AG04449 (cell line): Measurements from ENCODE around the gene PARP1.

Experiments
- CTCF ChIA-PET: fragments of 350-600 bp; formaldehyde crosslinking; extraction: SDS; loops from one replicate; lab custom pipeline; 2021; ENCODE audit warnings: antibody characterized with exemption; lab: Yijun Ruan, JAX
- POLR2A ChIA-PET: fragments of 400-600, 350-600 bp; formaldehyde crosslinking; extraction: SDS; loops from one replicate; lab custom pipeline; 2020; ENCODE audit warnings: antibody characterized with exemption, inconsistent platforms; lab: Yijun Ruan, JAX
- DNase-seq: peaks from one replicate; pipeline ENCODE4 v3.0.0-alpha.2; 2010; ENCODE audit warnings: low read depth, low spot score
- H3K4me3 ChIP-seq: 2 replicates; pipeline ENCODE4 v1.5.1; 2011; ENCODE audit warnings: low read depth, mild to moderate bottlenecking, control low read depth, low read length
- TF ChIP-seq, protein P1 (sequence below): IDR thresholded peaks from one replicate; pipeline ENCODE4 v1.5.1; 2011; ENCODE audit warnings: mild to moderate bottlenecking, moderate library complexity, low read length, control low read depth, inconsistent platforms; ENCODE audit not compliant: insufficient read depth; ENCODE audit errors: missing control alignments

Gene PARP1

DNA sequence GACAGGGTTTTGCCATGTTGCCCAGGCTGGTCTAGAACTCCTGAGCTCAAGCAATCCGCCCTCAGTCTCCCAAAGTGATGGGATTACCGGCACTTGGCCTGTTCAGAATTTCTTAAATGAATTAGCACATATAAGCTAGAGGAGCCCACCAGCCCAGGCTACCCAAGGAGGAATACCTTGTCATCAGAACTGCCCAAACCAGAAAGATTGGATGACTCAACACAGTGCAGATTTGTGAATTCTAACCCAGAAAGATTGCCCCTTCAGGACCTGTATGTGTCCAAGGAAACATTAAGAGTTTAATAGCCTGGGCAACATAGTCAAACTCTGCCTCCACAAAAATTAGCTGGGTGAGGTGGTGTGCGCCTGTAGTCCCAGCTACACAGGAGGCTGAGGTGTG, 84.9 kb downstream of the PARP1 start:
- TF ChIP-seq, protein P1, sequence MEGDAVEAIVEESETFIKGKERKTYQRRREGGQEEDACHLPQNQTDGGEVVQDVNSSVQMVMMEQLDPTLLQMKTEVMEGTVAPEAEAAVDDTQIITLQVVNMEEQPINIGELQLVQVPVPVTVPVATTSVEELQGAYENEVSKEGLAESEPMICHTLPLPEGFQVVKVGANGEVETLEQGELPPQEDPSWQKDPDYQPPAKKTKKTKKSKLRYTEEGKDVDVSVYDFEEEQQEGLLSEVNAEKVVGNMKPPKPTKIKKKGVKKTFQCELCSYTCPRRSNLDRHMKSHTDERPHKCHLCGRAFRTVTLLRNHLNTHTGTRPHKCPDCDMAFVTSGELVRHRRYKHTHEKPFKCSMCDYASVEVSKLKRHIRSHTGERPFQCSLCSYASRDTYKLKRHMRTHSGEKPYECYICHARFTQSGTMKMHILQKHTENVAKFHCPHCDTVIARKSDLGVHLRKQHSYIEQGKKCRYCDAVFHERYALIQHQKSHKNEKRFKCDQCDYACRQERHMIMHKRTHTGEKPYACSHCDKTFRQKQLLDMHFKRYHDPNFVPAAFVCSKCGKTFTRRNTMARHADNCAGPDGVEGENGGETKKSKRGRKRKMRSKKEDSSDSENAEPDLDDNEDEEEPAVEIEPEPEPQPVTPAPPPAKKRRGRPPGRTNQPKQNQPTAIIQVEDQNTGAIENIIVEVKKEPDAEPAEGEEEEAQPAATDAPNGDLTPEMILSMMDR, result no peak
- POLR2A ChIA-PET, result no interaction called here
- no peak overlapping the region for H3K4me3 ChIP-seq
- CTCF ChIA-PET, result interaction anchor here (1.0 to 1.2 kb wide), 2 partner anchors 10 to 13 kb away, joined by 3 to 5 read pairs; partner anchors contain the start of gene LIN9
- DNase-seq, result no peak

DNA sequence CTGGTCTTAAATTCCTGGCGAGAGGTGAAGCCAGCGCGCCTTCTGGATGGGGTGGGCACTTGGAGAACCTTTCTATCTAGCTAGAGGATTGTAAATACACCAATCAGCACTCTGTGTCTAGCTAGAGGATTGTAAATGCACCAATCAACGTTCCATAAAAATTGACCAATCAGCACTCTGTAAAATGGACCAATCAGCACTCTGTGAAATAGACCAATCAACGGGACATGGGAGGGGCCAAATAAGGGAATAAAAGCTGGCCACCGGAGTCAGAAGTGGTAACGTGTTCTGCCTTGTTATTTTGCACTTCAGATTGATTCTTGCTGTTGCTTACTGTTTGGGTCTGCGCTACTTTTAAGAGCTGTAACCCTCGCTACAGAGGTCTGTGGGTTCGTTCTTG, 87.0 kb downstream of the PARP1 start:
- POLR2A ChIA-PET, result no interaction called here
- H3K4me3 ChIP-seq, result no peak overlapping the region
- TF ChIP-seq, protein P1, result no peak
- no peak for DNase-seq
- CTCF ChIA-PET, result interaction anchor here (1.2 kb wide), 1 partner anchor 12 kb away, joined by 4 read pairs; no protein-coding TSS in a partner anchor

DNA sequence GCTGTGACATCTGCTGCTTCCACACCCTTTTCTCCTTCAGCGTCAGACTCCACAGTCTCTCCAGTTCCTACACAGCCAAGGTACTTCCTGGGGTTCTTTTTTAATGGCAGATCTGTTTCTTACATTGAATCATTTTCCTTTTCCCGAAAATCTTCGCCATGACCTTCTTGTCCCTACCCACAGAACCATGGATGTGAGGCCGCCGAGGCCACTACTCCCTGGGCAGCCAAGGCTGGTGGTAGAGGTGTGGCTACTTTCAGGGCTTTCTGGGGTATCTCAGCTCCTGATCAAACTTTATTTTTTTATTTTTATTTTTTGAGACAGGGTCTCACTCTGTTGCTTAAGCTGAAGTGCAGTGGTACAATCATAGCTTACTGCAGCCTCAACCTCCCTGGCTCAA, 89.4 kb downstream of the PARP1 start:
- no peak overlapping the region for H3K4me3 ChIP-seq
- POLR2A ChIA-PET, result no interaction called here
- CTCF ChIA-PET, result interaction anchor here (1.5 kb wide), 1 partner anchor 15 kb away, joined by 3 read pairs; no protein-coding TSS in a partner anchor
- TF ChIP-seq, protein P1, result no peak
- no peak for DNase-seq

DNA sequence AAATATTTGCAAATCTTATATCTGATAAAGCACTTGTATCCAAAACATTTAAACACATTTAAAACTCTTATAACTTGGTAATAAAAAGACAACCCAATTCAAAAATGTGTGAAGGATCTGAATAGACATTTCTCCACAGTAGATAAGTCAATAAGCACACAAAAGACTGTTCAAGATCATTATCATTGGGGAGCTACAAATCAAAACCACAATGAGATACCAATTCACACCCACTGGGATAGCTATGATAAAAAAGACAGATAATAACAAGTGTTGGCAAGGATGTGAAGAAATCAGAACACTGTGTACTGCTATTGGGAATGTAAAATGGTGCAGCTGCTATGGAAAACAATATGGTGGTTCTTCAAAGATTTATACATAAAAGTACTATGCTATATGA, 93.8 kb downstream of the PARP1 start:
- ChIA-PET POLR2A (no interaction called here), CTCF (no interaction called here)
- no peak for DNase-seq
- H3K4me3 ChIP-seq, result no peak overlapping the region
- TF ChIP-seq, protein P1, result no peak

DNA sequence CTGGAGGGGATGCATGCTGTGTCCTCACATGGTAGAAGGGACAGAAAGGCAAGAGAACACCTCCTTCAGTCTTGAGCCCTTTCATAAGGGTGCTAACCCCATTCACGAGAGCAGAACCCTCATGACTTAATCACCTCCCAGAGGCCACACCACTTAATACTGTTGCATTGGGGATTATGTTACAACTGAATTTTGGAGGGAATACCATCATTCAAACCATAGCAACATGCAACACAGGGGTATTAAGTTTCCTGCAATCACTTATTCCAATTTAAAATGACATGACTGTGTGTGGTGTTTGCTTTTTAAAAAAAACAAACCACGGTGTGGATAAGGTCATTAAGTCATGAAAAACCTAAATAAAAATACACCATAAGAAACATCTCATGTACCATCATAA, 95.8 kb downstream of the PARP1 start:
- H3K4me3 ChIP-seq, result no peak overlapping the region
- DNase-seq, result no peak
- CTCF ChIA-PET, result no interaction called here
- POLR2A ChIA-PET, result no interaction called here
- TF ChIP-seq, protein P1, result no peak

DNA sequence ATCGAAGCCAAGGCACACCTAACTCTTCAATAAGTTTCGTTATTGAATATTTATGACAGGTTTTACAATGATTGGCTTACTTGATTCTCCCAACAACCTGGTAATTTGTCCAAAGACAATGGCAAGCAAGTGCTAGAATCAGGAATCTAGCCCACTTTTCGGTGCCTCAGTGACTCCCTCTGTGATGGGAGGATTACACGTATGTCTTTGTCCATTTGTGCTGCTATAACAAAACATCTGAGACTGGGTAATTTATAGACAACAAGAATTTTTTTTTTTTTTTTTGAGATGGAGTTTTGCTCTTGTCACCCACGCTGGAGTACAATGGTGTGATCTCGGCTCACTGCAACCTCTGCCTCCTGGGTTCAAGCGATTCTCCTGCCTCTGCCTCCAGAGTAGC, 96.5 kb downstream of the PARP1 start:
- DNase-seq, result no peak
- CTCF ChIA-PET, result interaction anchor here (2.5 to 3.0 kb wide), 2 partner anchors 22 to 97 kb away, joined by 10 read pairs; partner anchors contain the start of gene PARP1
- H3K4me3 ChIP-seq, result no peak overlapping the region
- TF ChIP-seq, protein P1, result no peak
- POLR2A ChIA-PET, result no interaction called here
